Measurements from ENCODE around the gene SAMD4A. TPM values are rescaled to one million over a fixed set of nuclear protein-coding genes. Genes with fewer than 3 reads are reported as not detected.

Gene SAMD4A
- polyA plus RNA-seq, 1 experiment = 13.4 TPM

GRCh38 chr14:54686871-54687749 lies 120.2 kb downstream of the SAMD4A start:
- Histone ChIP-seq H3K27me3 (ENCODE audit: control insufficient read depth, insufficient read depth, low read length) (no peaks in the 10 kb centered on the region), H3K36me3 (ENCODE audit: control insufficient read depth, insufficient read depth, low read length) (no peaks in the 10 kb centered on the region), H3K4me3 (ENCODE audit: low read depth, low read length) (no peak overlapping the region)
- TF ChIP-seq CTCF (IDR thresholded peaks at IDR 0.05; ENCODE audit: insufficient read depth, low read depth, low read length) = no peak
- no peak for DNase-seq (ENCODE audit: low read depth)
- POLR2A ChIA-PET = interaction anchor here (0.6 to 1.0 kb wide), 4 partner anchors 77 to 415 kb away, joined by 3 read pairs; partner anchors contain the start of gene SAMD4A
- CTCF ChIA-PET = interaction anchor here (0.6 to 5.4 kb wide), 5 partner anchors 12 to 123 kb away, joined by 3 to 32 read pairs (median 3); partner anchors contain the start of gene SAMD4A

- no peak for DNase-seq (ENCODE audit: low read depth)
- no peaks in the 10 kb centered on the region for H3K36me3 ChIP-seq (ENCODE audit: control insufficient read depth, insufficient read depth, low read length)
- ChIA-PET CTCF (interaction anchor here (5.4 kb wide), 1 partner anchor 86 kb away, joined by 32 read pairs; no protein-coding TSS in a partner anchor), POLR2A (no interaction called here)
- TF ChIP-seq CTCF (IDR thresholded peaks at IDR 0.05; ENCODE audit: insufficient read depth, low read depth, low read length) = no peak
- no peaks in the 10 kb centered on the region for H3K27me3 ChIP-seq (ENCODE audit: control insufficient read depth, insufficient read depth, low read length)
- no peak overlapping the region for H3K4me3 ChIP-seq (ENCODE audit: low read depth, low read length)
Observed at GRCh38 chr14:54687750-54688119, 120.8 kb downstream of the SAMD4A start.

GRCh38 chr14:54688229-54688628 lies 121.3 kb downstream of the SAMD4A start:
- DNase-seq (ENCODE audit: low read depth) = no peak
- no peak for TF ChIP-seq CTCF (IDR thresholded peaks at IDR 0.05; ENCODE audit: insufficient read depth, low read depth, low read length)
- Histone ChIP-seq H3K36me3 (ENCODE audit: control insufficient read depth, insufficient read depth, low read length) (no peaks in the 10 kb centered on the region), H3K4me3 (ENCODE audit: low read depth, low read length) (no peak overlapping the region), H3K27me3 (ENCODE audit: control insufficient read depth, insufficient read depth, low read length) (no peaks in the 10 kb centered on the region)
- POLR2A ChIA-PET = no interaction called here
- CTCF ChIA-PET = interaction anchor here (5.4 kb wide), 1 partner anchor 85 kb away, joined by 32 read pairs; no protein-coding TSS in a partner anchor

GRCh38 chr14:54689928-54690327 lies 123.0 kb downstream of the SAMD4A start:
- Histone ChIP-seq H3K4me3 (ENCODE audit: low read depth, low read length) (no peak overlapping the region), H3K27me3 (ENCODE audit: control insufficient read depth, insufficient read depth, low read length) (no peaks in the 10 kb centered on the region), H3K36me3 (ENCODE audit: control insufficient read depth, insufficient read depth, low read length) (no peaks in the 10 kb centered on the region)
- CTCF ChIA-PET = interaction anchor here (0.8 to 3.3 kb wide), 5 partner anchors 47 to 126 kb away, joined by 3 to 17 read pairs (median 5); no protein-coding TSS in a partner anchor
- no peak for TF ChIP-seq CTCF (IDR thresholded peaks at IDR 0.05; ENCODE audit: insufficient read depth, low read depth, low read length)
- DNase-seq (ENCODE audit: low read depth) = no peak
- POLR2A ChIA-PET = no interaction called here

GRCh38 chr14:54690887-54691286 lies 124.0 kb downstream of the SAMD4A start:
- no peak for TF ChIP-seq CTCF (IDR thresholded peaks at IDR 0.05; ENCODE audit: insufficient read depth, low read depth, low read length)
- H3K27me3 ChIP-seq (ENCODE audit: control insufficient read depth, insufficient read depth, low read length) = no peaks in the 10 kb centered on the region
- DNase-seq (ENCODE audit: low read depth) = no peak
- H3K36me3 ChIP-seq (ENCODE audit: control insufficient read depth, insufficient read depth, low read length) = no peaks in the 10 kb centered on the region
- POLR2A ChIA-PET = interaction anchor here (0.6 kb wide), 2 partner anchors 117 to 123 kb away, joined by 7 to 11 read pairs; no protein-coding TSS in a partner anchor
- CTCF ChIA-PET = interaction anchor here (0.8 to 3.3 kb wide), 21 partner anchors 10 to 132 kb away, joined by 3 to 17 read pairs (median 4); partner anchors contain the start of gene SAMD4A
- H3K4me3 ChIP-seq (ENCODE audit: low read depth, low read length) = no peak overlapping the region

Measured in BJ (cell line).